GM19328 (cell line): ENCODE measurements around the gene PDE11A.
"Not testable (repeated sequence)": the region's sequence is repeated elsewhere in the genome, so short reads cannot be mapped to it uniquely, and the experiment has no call there.

ENCODE experiments used
- ATAC-seq: cut with Tn5 transposase; IDR thresholded peaks from one replicate; pipeline ENCODE4 v1.9.1; 2021; ENCODE audit warnings: mild to moderate bottlenecking, moderate library complexity; ENCODE audit not compliant: unreplicated experiment

PDE11A gene

DNA sequence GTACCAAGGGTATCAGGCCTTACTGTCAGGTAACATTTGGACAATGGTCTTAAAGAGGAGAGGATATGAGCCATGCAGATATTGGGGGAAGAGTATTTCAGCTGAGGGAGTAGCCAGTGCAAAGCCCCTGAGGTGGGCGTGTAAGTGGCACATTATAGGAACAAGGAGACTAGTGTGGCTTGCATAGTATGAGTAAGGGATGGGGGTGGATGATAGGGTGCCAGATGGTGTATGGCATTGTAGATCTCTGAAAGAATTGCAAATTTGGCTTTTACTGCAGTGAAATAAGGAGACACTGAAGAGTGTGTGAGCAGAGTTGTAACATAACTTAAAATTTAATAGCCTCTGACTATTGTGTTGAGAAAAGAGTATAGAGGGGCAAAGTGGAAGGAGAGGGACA, 244.0 kb downstream of the PDE11A start:
- no peak for ATAC-seq

DNA sequence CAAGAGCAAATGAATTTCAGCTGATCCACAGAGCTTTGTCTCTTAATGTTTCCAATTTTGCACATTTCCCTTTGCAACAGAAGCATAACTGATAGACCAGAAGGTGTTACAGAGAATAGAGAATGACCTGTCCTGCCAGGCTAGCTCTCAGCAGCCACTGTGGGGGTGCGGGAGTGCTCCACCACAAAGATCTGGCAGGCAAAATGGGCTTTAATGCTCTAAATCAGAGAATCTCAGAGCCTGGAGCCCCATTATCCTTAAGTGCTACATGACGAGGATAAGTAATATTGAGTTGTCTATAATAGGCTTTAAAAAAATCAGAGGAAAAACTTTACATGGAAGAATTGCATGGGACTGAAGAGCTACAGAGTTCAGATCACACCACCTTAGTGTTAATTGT, 245.7 kb downstream of the PDE11A start:
- no peak for ATAC-seq

DNA sequence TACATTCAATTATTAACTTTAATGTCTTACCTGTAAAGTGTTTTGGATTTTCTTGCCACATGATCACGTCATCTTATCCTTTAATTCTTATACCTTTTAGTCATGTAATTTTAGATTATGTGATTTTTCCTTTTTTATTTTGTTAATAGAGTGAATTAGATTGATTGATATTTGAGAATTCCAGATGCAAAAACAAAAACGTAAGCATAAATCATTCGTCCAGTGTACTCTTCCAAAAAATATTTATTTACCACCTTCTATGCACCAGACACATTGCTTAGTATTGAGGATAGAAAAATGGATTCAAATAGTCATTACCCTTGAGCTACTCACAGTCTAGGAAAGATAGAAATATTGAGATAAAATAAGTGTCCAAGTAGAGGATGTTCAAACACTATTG, 249.6 kb downstream of the PDE11A start:
- no peak for ATAC-seq

DNA sequence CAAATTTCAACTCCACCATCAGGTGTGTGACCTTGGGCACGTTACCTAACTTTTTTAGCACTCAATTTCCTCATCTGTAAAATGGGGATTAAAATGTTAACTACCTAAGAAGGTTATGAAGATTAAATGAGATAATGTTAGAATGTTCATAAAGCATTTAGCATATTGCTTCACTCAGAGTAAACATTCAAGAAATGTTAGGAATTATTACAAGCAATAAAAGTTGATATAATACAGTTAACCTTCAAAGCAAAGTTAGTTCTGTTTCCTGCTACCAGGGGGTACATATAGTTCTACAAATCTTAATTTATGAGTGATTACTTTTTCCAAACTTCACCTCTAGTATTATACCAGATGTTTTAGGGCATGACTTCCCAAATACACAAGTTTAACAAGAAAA, 254.2 kb downstream of the PDE11A start:
- no peak for ATAC-seq

DNA sequence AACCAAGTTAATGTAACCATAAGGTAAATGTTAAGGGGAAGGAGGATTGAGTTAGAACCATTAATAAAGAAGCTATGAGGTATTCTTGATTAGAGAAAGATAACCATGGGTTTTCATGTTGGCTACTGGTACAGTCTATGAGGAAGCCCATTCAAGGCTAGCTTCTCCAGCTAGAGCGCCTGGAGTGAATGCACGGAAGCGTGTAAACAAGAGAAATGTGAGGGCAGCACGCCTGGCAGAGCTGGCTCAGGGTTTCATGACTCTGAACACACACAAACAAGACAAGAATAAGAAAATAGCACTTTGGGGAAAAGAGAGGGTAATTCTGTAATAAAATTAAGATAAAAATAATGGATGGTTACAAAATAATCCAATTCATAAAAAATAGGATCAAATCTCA, 255.3 kb downstream of the PDE11A start:
- no peak for ATAC-seq

DNA sequence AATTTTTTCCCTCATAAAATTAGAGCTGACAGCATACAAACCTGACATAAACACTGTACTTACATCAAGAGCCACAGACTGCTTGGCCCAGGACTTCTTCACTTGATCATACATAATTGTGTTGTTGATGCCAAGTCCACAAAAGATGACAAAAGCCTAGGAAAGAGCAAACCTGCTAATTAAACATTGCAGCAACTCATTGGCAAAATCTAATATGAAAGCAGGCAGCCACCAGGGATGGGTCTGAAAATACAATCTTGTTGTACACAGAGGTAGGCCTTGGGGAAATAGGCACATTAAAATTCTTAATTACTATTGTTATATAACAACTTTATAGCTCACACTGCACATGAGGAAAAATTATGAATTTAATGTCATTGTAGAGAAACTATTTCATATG, 255.8 kb downstream of the PDE11A start:
- ATAC-seq: no peak

DNA sequence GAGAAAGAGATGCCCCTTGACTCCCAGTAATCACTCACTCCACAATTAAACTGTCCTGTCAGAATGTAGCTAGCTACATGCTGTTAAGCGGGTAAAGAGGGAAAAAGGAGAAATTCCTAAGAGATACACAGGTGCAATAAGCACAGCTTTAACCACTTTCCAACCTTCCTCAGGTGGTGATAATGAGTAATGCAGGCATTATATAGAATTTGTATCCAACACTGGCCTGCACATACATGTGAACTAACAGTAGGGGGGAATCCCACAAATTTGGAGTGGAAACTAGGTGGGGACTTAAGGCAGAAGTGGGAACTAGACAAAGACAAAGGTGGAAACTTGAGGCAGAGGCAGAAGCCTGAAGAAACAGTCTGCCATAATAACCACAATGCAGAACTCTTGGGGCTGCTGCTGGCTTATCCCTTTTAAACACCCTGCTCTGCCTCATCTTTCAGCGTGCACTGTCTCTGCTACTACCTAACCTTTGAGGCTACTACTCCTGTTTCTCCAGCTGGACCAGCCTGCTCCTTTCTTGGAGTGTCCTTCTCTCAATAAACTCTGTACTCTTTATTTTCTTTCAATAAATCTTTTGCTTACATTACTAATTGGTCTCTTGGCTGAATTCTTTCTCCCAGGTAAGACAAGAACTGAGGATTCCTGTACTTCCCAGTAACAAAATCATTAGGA, 259.7 kb downstream of the PDE11A start:
- ATAC-seq: no peak

DNA sequence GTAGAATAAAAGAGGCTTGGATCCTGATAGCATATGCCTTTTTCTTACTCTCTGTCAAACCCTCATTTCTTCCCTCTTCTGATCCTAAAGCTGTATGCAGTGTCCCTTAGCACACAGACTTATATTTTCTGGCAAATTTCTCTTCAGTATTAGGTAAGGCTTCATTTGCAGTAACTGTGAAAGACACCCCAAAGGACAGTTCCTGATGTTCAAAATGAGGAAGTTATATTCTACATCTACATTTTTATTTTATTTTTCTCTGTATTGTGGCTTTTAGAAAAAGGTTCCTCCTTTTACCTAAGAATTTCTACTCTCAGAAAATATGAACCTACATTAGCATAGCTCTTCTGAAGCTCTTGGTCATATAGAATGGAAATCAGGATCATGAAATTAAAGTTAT, 261.7 kb downstream of the PDE11A start:
- no peak for ATAC-seq

DNA sequence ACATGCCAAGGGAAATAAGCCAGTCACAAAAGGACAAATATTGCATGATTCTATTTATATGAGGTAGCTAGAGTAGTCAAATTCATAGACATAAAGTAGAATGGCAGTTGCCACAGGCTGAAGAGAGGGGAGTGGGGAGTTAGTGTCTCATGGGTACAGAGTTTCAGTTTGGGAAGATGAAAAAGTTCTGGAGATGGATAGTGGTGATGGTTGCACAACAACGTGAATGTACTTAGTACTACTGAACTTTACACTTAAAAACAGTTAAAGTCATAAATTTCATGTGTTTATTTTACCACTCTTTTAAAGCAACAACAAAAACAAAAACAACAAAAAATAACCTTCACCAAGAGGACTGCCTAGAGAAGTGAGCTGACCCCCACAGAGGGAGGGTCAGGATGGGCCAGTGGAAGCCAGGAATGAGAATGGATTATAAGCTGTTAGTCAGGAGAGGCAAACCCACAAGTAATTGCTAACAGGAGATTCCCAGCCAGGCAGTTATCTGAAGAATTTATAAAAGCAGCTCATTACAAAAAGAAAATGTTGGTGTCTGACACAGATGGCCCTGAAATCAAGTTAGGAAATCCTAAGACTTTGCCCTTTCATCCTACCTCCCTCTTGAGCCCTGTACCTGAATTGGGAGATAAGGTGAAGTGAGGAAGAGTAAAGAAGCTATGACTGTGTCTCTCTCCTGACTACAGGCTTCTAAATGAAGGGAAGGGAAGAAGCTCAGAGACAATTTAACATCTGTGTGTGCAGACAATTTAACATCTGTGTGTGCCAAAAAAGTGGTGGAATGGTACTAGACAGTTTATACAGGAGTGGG, 263.4 kb downstream of the PDE11A start:
- ATAC-seq: no peak

DNA sequence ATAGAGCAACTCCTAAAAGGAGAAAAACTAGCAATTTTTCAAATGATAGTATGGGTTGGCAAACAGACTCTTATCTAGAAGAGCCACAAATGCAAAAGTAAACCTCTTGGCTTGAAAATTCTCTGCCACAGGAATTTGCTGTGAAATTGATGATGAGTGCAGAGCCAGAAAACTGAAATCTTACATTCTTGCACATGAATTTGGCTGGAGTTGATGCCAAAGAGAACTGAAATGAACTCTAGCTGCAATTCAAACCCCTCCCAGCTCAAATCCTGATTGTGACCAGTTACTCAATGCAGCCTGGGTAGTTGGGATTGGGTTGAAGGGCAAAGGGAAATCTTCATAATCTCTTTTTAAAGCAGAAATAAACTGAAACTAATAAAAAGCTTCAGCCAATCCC, 266.6 kb downstream of the PDE11A start:
- ATAC-seq: no peak

DNA sequence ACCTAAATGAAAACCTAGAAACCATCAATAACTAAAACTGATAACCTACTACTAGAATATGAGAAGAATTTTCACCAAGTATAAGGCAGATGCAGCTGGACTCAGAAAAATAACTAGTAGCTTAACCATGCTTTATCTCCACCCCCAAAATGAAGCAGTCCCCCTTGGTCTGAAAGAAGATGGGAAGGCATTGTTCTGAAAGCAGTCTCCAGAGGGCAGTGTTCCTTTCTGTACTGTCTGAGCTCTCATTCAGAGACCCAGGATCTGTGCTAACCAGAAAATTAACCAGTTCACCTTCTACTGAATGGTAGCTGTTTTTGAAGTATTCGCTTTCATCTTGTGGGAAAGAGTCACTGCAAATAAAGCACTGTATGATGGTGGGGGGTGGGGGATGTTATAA, 273.0 kb downstream of the PDE11A start:
- no peak for ATAC-seq

DNA sequence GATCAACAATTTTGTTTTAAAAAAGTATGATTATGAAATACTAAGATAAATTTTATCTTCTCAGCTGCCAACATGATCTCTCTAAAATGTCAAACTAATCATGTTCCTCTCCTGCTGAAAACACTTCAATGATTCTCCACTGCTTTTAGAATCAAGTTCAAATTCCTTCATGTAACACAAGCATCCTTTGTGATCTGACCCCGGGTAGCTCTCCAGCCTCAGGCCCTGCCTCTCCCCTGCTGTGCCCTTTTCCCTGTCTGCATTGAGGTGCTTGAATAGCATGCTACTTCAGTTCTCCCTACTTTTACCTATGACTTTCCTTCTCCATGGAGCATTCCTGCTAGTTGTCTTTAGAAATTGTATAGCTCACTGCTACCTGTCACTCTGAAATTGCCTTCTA, 274.8 kb downstream of the PDE11A start:
- no peak for ATAC-seq

DNA sequence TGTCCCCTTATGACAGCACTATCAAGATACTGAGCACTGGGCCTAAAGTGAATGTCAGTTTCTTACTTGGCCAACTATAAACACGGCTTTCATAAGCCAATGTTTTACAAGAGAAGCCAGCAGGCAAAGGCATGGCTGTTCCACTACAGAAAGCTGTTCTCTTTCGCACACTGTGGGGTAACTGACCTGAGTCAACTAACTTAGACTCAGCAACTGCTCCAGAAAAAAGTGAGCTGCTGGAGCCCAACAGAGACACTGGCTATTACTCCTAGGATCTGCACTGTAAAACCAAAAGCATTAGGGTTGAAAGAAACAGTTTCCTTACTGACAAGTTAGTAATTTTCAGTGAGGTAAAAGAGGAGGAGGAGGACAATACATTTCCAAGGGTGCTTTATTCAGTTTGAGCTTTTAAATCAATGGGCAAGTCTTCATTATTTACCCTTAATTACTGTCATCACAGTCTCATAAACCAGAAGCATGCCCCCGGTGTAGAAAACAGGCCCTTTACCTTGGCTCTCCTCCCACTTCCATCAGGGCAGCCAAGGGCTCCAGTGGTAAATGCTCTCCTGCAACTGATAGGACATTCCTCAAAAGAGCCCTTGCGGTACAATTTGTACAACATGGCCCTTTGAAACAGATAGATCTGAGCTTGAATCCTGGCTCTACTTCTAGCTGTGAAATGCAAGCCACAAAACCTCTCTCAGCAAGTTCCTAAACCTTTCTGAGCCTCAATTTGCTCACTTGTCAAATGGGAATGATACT, 275.7 kb downstream of the PDE11A start:
- no peak for ATAC-seq

DNA sequence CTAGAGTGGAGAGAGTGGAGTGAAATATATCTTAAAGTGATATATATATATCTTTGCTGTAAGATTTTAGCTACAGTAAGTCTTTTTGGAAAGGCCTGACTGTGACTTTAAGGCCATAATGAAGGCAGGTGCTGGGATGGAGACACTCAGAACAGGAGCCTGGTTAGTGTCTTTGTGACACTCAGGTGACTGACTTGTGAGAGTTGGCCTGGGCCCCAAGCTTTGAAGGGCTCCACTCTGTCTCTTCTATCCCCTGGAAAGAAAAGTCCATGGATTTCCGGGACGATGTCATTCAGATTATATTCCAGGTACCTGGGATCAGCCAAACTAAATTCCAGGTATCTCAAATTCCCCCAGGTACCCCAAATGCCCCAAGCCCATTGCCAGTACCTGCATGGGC, 276.6 kb downstream of the PDE11A start:
- no peak for ATAC-seq

DNA sequence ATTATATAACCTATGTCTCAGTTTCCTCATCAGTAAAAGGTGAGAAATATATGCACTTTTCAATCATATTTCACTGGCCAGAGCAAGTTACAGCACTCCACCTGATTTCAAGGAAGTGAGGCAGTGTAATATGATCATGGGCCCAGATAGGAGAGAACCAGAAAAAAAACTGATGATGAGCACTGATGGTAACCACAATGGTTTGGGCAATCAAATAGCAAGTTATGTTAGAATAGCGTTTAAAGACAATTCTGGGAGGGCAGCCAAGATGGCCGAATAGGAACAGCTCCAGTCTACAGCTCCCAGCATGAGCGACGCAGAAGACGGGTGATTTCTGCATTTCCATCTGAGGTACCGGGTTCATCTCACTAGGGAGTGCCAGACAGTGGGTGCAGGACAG, 287.4 kb downstream of the PDE11A start:
- not testable (repeated sequence) for ATAC-seq

DNA sequence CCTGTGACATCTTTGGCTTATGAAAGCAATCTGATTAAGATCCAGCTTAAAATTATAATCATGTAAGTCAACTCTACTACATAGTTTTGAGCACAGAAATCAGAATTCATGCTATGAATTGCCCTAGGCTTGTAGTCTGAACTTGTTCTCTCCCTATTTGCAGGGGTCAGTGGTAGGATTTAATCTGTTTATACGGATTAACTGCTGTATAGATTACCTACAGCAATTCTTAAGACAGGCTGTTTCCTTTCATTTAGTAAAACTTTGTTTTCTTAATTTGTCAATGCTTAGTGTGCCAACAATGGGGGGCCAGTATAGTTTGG, 287.9 kb downstream of the PDE11A start:
- no peak for ATAC-seq

DNA sequence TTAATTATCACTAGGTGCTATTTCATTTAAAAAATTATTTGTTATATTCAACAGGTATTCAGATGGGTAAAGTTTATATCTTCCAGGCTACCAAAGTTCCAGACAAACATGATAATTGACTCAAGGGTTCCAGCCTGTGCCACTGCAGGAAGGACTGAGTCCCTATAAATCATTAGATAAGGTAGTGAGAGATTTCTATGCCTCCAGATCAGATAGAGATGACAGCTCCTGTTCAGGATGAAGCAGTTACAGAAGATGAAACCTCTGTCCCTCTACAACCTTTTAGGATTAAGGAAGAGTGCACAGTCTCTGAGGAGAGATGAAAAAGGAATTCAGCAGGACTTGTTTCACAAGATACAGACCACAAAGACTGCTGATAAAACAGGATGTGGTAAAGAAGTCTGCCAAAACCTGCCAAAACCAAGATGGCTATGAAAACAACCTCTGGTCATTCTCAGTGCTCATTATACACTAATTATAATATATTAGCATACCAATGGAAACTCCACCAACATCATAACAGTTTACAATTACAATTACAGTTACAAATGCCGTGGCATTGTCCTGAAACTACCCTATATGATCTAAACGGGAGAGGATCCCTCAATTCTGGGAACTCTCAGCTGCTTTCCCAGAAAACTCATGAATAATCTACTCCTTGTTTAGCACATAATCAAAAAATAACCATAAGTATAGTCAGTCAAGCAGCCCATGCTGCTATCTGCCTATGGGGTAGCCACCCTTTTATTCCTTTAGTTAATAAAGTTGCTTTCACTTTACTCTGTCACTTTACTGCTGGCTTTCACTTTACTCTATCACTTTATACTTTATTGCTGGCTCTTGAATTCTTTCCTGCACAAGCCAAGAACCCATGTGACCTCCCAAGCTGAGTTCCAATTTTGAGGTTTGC, 288.5 kb downstream of the PDE11A start:
- ATAC-seq: peak; percentile 86

DNA sequence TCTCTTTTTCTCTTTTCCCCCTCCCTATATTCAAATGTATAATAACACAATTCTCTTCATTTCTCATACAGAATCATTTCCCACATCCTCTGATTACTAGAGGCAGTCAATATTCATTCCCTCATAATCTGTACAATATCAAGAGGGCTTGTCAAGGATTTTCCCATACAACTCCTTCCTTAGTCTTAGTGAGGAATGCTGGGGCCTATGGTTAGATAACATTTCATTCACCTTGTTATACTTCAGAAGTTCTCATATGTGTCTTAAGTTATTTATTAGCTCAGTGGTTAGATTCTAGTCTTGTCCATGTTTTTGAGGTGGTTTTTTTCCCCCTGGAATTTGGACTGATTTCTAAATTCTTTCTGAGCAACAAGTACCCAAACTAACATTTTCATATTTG, 289.5 kb downstream of the PDE11A start:
- ATAC-seq: no peak

DNA sequence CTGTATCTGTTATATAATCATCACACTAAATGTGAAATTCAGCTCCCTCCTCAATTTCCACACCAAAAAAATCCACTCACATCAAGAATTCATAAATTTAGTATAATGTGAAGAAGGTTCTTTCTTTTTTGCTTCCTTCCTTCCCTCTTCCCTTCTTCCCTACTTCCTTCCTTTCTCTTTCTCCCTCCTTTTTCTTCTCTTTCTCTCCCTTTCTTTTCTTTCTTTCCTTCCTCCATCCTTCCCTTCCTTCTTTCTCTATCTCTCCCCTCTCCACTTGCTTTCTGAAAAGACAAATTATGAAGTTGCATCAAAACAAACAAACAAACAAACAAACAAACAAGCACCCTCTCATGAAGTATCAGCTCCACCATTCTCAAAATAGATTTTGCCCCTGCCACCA, 290.0 kb downstream of the PDE11A start:
- ATAC-seq: no peak

DNA sequence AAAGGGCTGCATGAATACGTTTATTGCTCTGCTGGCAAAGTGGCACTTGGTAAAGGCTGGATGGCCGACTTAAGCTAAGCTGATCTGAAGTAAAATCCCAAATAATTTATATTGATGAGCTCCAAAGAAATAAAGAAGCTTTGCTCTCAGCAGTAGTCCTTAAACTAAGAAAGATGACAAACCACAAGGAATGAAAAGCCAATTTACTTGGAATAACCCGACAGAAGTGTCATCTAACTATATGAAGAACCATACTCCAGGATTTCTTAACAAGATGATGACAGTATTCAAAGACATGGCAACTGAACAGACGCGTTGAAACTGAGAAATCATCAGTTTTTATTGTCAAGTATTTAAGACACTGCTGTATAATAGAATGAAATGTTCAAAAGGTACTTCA, 294.1 kb downstream of the PDE11A start:
- ATAC-seq: no peak

DNA sequence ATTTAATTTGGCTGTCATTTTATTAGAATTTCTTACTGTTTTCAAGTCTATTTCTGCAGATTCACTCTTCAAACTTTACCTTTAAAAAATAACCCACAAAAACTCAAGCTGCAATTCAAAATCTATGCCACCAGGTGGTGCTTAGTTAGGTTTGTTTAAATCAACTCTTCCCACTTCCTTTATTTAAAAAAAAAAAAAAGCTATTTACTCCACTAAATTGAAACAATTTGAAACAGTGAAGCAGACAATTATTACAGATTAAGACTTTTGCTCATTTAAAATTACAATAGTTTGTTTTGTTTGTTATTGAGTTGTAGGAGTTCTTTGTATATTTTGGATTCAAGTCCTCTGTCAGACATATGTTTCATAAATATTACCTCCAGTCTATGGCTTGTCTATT, 300.0 kb downstream of the PDE11A start:
- no peak for ATAC-seq
